NCI-H1048 (cell line): ENCODE results near the gene PRUNE2.

Source experiments
- DNase-seq: peaks from one replicate; lab custom pipeline; 2025; lab: John Stamatoyannopoulos, UW

The PRUNE2 gene

DNA sequence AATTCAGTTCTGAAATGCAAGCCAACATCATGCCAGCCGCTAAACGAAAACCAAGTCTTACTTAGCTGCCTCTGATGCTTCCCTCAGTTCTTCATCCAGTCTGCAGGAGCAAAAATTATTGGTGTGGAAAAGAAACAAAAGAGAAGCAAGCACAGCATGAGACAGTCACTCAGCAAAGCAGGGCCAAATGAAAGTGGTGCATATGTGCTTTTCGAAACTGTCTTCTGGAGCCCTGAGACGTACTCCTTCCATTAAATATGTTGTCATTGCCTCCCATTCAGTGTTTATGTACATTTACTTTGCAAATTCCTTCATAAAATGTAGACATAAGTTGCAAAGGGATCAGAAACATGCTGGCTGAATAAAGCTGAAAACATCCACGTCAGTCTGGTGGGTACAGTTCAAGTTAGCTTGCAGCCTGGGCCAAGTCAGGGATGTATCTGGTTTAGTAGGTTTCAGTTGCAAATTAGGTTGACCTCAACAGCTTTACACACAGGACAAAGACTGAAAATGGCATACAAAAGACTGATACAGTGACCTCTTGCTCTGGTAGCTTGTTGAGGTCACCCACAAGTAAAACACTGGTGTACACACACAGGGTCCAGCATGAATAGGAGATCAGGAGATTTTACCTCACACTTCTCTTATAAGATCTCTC is 281.4 kb downstream of the PRUNE2 start:
- DNase-seq: no peak

DNA sequence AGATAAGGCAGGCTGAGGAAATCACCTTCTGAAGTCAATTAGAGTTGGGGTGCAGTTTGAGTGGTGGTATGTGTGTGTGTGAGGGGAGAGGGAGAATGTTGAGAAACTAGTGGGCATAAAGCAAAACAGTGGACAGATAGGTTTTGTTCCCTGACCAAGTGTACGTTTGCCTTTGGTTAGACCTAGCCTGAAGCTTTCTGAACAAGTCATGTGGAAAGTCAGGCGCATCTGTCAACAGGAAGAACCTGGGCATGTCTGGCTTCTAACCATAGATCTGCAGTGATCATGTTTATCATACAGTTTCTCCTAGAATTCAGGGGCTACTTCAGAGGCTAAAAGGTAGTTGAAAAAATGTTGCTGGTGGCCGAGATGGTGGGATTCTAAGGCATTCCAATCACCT is 284.9 kb downstream of the PRUNE2 start:
- no peak for DNase-seq

GRCh38 chr9:76620581-76620980 is 285.3 kb downstream of the PRUNE2 start:
- no peak for DNase-seq

- no peak for DNase-seq
Observed at GRCh38 chr9:76619640-76620039, 286.3 kb downstream of the PRUNE2 start.

- no peak for DNase-seq
Observed at GRCh38 chr9:76619197-76619596, 286.7 kb downstream of the PRUNE2 start.

- DNase-seq: no peak
Observed at GRCh38 chr9:76618762-76619161, 287.2 kb downstream of the PRUNE2 start.

DNA sequence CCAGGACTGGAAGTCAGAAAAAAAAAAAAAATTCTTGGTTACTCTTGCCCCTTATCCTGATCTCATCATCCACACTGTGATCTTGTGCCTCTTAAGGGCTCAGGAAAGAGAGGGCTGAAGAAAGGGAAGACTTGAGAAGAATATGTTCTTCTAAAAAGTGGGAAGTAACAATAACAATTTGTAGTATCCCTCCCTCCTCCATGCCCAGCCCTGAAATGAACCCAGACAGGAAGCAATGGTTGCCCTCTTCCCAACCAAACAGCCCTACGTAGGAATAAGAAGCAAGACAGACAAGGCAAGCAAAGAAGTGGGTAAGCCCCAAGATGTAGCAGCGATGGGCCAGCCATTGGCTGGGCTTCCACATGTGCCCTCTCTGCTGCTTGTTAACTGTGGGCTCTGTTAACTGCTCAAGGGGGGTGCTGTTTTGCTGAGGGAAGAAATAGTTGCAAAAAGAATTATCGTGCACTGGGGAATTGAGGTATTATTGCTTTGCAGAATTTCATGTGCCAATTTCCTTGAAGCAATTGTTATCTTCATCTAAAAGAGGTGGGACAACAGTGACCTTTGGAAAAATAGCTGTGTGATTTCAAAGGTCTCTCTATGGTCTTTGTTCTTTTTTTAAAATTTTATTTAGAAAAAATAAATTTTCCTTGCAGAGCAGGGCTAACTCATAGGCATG is 288.3 kb downstream of the PRUNE2 start:
- DNase-seq: no peak

DNA sequence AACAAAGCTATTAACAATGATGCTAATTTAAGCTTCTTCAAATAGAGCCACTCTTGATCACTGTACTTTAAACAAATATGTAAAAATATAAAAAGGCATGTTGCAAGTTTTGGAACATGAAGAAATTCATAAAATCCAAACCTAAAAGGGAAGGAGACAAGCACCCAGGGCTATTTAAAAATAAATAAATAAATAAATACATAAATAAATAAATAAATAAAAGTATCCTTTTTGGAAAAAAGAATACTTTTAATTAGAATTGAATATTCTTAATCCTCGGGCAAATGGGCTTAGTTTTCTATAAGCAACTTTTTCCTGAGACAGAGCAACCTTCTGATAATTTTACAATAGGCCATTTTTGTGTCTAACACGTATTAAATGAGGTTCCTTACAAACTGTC is 289.1 kb downstream of the PRUNE2 start:
- DNase-seq: no peak

DNA sequence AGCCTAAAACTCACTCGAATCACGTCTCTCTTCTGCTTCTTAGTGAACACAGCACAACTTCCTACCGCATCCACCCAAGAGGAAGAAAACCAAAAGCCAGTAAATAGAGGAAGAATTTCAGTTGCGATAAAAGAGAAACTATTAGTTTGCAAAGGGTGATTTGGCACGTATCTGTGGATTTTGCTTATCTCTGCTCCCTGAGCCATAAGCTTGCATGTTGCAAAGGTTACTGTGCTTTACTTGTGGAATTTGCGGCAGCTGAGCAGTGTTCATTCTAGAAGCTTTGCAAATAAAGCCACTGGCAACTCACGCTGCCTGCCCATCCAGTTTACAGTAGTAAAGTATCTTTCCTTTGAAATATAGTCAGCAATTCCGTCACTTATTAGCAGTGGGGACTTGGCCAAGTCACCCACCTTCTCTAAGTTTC is 290.7 kb downstream of the PRUNE2 start:
- no peak for DNase-seq

- DNase-seq: no peak
Observed at GRCh38 chr9:76613974-76614373, 291.9 kb downstream of the PRUNE2 start.

DNA sequence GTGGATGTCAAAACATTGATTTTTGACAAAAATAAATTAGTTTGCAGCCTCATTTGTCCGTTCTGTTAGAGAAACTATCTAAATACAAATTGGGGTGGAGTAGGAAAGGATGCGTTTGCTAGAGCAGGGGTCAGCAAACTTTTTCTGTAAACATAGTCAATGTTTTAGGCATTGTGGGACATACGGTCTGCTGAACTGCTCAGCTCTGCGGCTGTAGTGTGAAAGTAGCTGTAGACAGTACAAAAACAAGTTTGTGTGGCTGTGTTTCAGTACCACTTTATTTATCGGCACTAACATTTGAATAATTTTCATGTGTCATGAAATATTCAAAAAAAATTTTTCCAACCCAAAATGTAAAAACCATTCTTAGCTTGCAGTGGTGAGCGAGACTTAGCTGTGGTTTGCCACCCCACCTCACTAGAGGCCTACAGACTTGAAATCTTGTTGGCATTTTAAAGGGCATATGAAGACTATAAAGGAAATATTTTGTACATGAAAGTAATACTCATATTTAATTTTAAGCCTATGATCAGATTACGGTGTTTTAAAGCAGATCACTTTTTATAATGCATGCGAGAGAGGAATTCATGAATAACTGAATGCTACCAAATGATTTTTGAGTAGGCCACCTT is 292.6 kb downstream of the PRUNE2 start:
- no peak for DNase-seq

GRCh38 chr9:76610011-76610352 is 295.9 kb downstream of the PRUNE2 start:
- DNase-seq: no peak

- DNase-seq: no peak
Observed at GRCh38 chr9:76609285-76610010, 296.5 kb downstream of the PRUNE2 start.

GRCh38 chr9:76608575-76609273 is 297.2 kb downstream of the PRUNE2 start:
- DNase-seq: no peak

- DNase-seq: no peak
Observed at GRCh38 chr9:76607730-76608436, 298.0 kb downstream of the PRUNE2 start.

DNA sequence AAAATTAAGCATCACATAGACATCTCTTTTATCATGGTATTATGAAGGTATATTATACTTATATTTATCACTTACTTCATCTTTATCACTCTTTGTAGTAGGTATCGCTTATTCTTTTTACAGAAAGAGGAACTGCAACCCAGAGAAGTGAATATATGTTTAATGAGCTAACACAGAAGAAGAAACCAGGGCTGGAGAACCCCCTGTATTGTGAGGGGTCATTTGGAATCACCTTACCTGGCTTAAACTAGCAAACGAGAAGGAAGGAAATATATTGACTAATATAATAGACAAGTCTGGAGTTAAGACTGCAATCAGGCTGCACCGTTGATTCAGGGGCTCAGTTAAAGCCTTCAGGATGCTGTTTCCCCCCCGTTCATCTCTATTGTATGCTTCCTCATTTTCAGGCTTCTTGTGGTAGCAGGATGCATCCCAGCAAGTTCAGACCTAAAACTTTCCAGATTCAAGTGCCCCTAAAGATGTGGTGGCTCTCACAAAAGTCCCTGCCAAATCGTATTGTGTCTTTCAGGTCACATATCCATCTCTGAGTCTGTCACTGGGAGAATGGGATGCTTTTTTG is 300.5 kb downstream of the PRUNE2 start:
- no peak for DNase-seq

GRCh38 chr9:76603931-76604570 is 301.9 kb downstream of the PRUNE2 start:
- no peak for DNase-seq

GRCh38 chr9:76603448-76603895 is 302.4 kb downstream of the PRUNE2 start:
- no peak for DNase-seq

DNA sequence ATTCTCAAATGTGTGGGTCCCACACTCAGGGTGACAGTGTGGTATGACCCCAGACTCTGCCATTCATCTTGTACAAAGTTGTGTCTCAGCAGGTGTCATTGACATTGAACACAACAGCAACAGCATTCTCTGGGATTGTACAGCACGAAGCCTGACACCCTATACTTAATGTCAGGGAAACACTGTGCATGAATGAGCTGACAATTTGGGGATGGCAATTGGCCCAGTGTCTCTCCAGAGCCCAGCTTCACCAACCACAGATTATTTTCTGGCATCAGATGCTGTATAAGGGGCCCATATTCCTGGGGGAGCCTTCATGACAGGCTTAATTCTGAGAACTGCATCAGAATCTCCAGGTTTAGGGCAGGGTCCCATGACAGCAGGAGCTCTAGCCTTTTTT is 303.7 kb downstream of the PRUNE2 start:
- no peak for DNase-seq

DNA sequence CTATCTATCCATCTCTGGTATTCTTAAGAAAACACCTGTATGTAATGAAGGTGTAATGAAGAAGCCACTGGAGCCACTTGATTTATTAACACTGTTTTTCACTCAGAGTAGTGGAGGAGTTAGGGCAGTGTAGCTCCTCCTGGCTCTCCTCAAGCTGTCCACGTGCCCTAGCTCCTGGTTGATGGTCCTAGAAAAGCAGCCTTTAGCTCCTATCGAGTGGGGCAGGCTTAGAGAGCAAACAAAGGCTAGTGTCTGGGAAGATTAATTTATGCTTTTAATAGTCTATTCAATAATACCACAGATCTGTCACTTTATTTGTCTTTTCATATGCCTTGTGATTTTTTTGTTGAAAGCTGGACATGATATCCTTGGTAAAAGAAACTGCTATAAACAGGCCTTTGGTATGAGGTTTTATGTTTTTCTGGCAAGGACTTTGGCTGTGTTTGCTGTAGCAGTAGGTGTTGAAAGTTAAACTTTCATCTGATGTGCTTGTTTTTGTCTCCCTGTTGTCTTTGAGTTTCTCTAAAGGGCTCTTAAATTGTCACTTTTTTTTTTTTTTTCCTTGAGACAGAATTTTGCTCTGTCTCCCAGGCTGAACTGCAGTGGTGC is 305.8 kb downstream of the PRUNE2 start:
- no peak for DNase-seq
